Brain pericyte (primary cell): ENCODE results near the gene MYD88.
A peak's percentile ranks its signal among the peaks of the same experiment; 100 is the strongest.
"Not testable (repeated sequence)": the region's sequence is repeated elsewhere in the genome, so short reads cannot be mapped to it uniquely, and the experiment has no call there.

Experiments used
- DNase-seq: peaks from one replicate; pipeline ENCODE4 v3.0.0-alpha.2; 2012; ENCODE audit warnings: low read depth, low spot score

Gene MYD88

GRCh38 chr3:38126121-38126892 lies 12.2 kb upstream of the MYD88 start:
- no peak for DNase-seq

- DNase-seq: no peak
These were observed 10.7 kb upstream of the MYD88 start for GRCh38 chr3:38127611-38128302.

- DNase-seq: no peak
These were observed 10.2 kb upstream of the MYD88 start for GRCh38 chr3:38128303-38128655.

DNA sequence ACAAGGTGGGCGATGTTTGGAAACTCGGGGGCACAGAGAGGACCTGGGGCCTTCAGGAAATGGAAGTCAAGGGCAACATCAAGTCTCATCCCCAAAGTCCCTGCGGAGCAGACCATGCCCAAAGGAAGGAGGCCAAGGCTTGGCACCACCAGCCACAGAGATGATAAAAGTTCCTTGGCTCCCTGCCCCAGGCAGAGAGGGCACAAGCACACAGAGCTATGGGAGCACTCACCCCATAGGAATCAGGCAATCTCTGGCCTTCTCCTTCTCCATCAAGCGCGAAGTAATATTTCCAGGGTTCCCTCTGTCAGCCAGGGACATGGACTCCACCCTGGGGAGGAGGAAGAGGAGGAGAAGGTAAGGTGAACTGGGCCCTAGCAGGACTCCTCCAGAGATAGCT lies 9.4 kb upstream of the MYD88 start:
- DNase-seq: no peak

DNA sequence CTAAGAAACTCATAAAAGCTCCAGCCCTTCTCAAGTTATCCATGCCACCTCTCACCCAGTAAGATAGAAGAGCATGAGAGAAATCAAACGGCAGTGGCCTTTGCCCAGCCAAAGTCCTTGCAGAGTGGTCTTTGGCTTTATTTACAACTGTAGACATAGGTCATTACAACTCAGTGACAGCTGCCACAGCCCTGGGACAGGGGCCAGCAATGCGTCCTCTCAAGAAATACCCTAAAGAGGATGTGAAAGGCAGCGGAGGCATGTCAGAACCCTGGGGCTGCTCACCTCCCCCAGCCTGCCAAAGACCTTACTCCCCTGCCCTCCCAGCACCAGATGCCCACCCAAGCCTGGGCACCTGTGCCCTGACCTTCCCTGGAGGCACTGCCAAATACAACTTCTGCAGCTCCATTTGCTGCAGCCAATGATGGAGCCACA lies 7.8 kb upstream of the MYD88 start:
- DNase-seq: no peak

DNA sequence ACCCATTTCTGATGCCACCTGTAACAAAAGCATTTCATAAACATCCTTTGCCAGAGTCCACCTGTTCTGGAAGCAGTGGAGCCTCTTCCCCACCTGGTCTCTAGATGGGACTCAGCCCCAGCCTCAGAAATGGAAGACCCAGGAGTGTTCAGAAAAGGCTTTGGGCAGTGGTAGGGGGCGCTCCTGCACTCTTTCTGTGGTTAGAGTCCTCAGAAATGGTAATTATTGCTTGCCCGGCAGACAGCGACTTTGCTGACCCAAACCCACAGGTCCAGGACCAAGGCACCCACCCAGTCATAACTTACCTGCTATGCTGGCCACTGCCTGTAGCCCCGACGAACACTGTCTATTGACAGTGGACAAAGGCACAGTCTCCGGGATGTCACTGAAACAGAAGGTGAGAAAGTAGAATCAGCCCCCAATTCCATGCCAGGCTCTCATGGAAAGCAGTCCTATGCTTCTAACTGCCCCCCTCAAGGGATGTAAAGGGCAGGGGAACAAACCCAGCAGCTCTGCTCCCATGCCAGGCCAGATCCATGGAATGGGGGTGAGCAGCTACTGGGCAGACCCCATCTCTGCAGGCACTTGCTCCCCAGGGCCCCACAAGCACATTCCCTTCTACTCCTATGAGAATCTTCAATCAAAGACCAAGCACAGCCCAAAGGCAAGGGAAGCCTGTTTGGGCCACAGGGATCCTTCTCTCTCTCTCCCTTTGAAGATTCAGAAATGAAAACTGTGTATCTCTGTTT lies 6.7 kb upstream of the MYD88 start:
- DNase-seq: no peak

- no peak for DNase-seq
These were observed 5.3 kb upstream of the MYD88 start for GRCh38 chr3:38133209-38133556.

- no peak for DNase-seq
These were observed 4.7 kb upstream of the MYD88 start for GRCh38 chr3:38133557-38134405.

GRCh38 chr3:38134517-38135143 lies 3.8 kb upstream of the MYD88 start:
- not testable (repeated sequence) for DNase-seq

DNA sequence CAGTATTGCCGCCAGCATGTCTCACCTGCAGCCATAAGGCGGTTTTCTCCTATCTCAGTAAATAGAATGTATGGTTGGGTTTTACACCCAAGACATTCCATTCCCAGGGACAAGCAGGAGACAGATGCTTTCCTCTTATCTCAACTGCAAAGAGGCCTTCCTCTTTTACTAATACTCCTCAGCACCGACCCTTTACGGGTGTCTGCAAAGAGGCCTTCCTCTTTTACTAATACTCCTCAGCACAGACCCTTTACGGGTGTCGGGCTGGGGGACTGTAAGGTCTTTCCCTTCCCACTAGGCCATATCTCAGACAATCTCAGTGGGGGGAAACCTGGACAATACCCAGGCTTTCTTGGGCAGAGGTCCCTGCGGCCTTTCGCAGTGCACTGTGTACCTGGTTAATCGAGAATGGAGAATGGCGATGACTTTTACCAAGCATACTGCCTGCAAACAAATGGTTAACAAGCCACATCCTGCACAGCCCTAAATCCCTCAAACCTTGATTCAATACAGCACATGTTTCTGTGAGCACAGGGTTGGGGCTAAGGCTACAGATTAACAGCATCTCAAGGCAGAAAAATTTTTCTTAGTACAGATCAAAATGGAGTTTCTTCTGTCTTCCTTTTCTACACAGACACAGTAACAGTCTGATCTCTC lies 2.7 kb upstream of the MYD88 start:
- DNase-seq: not testable (repeated sequence)

DNA sequence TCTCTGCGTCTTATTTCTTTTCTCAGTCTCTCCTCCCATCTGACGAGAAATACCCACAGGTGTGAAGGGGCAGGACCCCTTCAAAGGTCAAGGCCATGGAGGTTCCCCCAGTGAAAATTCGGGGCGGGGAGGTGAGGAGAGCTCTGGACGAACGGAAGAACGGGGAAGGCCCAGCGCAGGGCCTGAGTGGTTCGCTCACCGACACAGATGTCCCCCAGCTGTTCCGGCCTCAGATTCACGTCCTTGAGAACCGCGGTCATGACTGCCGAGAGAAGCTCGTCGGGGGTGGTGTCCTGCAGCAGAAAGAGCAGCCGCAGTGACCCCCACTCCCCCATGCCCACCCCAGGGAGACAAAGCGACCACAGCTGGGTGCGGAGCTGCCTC lies 2.1 kb upstream of the MYD88 start:
- DNase-seq: no peak

DNA sequence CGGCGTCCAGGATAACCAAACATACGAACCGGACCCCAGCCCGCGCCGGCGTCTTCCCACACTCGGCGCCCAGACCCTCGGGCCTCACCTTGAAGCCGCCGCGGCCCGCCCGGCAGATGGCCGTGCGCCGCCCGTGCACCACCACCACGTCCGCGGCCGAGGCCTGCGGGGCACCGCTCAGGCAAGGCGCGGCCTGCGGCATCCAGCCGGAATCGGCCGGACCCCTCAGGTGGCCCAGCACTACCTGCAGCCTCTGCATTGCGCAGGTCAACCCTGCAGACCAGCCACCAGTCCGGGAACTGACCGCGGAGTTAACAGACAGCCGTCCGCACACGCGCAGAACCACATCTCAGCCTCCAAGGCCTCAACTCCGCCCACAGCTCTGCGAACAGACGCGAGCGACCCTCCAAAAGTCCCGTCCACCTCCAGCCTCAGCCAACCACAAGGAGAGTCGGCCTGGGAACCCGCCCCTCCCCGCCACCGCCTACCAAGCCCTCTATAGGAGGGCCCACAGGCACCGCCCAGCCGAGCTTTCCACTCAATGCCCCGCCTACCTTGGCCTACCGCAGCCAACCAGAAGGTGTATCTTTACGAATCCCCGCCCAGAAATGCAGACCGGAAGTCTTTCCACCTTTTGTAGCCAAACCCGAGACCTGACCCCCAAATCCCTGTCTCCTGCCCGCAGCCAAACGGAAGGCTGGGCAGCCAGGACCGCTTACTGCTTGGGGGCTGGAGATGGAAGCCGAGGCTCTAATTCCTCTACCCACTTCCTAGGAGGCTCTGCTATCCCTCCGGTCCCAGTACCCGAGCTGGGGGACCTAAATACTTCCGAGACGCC lies 1.5 kb upstream of the MYD88 start, which contains the start of gene ACAA1:
ACAA1 (minus strand) TSS at position 351 of the 838 bp plus-strand sequence; CDS start at position 259, 92 bp downstream.
- DNase-seq: peak; percentile 97

DNA sequence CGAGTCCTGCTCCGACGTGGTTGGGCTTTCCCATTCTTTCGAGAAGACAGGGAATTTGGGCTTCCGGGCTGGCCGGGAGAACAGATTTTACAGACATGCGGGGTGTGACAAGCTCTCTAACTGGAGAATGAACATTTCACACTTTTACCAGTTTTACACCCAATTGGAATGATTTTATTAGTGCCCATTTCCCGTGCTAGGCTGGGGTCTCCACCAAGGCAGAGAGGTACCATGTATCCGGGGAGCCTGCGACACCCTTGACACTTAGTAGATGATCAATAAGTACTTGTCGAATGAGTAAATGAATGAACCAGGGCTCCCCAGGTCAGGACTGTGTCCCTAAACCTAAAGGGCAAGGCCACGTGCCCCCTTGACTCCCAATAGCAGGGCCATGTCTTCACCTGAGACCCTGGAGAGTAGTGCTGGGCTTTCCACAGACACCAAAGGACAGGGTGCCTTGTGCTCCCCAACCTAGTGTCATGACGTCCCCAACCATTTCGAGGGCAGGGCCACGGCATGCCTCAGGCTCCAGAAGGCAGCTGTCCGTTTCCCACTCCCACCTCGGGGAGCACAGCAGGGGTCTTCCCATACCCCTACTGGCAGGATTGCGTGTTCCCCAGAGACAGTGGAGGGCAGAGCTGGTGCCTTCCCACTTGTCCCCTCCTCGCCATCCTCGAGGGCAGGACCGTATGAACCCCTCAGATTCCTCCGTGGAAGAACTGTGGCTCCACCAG lies 679 bp upstream of the MYD88 start:
- DNase-seq: no peak

- no peak for DNase-seq
These were observed 730 bp downstream of the MYD88 start for GRCh38 chr3:38139191-38139590.

DNA sequence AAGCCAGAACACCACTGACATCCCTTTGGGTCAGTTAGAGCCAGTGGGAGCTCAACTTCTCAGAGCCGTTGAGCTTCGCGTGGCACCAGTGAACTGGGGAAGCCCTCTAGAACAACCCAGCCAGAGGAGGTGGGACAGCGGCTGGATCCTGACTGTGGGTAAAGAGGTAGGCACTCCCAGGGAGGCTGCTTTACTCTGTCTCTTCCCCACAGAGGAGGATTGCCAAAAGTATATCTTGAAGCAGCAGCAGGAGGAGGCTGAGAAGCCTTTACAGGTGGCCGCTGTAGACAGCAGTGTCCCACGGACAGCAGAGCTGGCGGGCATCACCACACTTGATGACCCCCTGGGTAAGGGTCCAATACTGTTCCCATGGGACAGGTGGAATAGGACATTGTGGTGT lies 1.2 kb downstream of the MYD88 start:
- DNase-seq: no peak

DNA sequence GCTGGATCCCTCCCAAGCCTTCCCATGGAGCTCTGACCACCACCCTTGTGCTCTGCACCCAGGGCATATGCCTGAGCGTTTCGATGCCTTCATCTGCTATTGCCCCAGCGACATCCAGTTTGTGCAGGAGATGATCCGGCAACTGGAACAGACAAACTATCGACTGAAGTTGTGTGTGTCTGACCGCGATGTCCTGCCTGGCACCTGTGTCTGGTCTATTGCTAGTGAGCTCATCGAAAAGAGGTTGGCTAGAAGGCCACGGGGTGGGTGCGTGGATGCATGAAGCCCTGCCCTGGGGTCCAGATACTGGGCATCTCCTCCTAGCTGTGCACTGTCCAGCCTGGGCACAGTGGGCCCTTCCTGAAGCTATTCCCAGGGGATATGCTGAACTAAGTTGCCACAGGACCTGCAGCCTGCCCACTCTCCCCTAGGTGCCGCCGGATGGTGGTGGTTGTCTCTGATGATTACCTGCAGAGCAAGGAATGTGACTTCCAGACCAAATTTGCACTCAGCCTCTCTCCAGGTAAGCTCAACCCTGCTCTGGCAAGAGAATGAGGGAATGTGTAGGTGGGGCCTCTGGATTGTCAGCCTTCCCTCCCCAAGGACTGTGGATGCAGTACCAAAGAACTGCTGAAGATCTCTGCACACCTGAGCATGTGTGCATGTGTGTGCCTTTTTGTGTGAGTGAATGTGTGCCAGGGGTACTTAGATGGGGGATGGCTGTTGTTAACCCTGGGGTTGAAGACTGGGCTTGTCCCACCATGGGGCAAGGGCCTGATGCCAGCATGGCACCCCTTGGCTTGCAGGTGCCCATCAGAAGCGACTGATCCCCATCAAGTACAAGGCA lies 2.1 kb downstream of the MYD88 start:
- no peak for DNase-seq

- DNase-seq: no peak
These were observed 2.9 kb downstream of the MYD88 start for GRCh38 chr3:38141173-38141951.

DNA sequence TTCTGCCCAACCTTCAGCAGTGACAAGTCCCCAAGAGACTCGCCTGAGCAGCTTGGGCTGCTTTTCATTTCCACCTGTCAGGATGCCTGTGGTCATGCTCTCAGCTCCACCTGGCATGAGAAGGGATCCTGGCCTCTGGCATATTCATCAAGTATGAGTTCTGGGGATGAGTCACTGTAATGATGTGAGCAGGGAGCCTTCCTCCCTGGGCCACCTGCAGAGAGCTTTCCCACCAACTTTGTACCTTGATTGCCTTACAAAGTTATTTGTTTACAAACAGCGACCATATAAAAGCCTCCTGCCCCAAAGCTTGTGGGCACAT lies 3.5 kb downstream of the MYD88 start:
- DNase-seq: no peak
